ENCODE data around the gene SMOC2.
A peak's percentile ranks its signal among the peaks of the same experiment; 100 is the strongest.

The SMOC2 gene, protein sequence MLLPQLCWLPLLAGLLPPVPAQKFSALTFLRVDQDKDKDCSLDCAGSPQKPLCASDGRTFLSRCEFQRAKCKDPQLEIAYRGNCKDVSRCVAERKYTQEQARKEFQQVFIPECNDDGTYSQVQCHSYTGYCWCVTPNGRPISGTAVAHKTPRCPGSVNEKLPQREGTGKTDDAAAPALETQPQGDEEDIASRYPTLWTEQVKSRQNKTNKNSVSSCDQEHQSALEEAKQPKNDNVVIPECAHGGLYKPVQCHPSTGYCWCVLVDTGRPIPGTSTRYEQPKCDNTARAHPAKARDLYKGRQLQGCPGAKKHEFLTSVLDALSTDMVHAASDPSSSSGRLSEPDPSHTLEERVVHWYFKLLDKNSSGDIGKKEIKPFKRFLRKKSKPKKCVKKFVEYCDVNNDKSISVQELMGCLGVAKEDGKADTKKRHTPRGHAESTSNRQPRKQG

GRCh38 chr6:168440520-168441433, at the start of gene SMOC2:
TSS of gene SMOC2 (plus strand) at chr6:168441184. CDS start at chr6:168441371, 187 bp downstream.
- intact Hi-C loops (cut with DNase I): no loop called here
- DNase-seq: peak in 18 of 42 donors; percentile 14 to 63 (median 38)

DNA sequence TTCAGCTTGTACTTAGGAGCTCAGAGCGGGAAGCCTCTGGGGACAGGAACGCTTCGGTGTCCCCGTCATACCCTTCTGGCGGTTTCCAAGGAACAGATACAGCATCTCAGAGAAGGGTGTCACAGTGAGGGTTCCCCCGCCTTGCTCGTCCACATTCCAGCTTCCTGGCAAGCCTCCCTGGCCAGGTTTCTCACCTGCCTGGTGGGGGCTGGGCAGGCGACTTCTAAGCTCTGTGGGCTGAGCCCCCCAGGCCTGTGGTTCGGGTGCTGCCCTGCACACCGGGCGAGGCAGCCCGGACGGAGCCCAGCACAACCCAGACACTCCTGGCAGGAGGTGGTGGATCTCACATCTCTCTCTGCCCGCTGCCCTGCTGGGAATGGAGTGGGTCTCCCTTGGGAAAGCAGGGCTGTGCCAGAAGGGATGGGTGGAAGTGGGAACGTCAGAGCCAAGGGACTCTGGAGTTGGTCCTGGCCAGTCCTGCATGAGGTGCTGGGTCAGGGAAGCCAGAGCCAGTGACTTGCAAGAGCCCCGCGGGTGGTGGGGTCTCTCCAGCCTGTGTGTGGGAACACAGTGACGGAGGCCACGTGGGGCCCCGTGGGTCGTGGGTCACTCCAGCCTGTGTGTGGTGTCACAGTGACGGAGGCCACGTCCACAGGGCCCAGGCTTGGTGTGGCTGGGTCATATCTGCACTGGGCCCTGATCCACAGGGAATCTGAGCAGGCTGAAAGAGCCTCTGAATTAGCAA, 47.7 kb upstream of the SMOC2 start:
- no peak for DNase-seq
- intact Hi-C loops (cut with DNase I): no loop called here

DNA sequence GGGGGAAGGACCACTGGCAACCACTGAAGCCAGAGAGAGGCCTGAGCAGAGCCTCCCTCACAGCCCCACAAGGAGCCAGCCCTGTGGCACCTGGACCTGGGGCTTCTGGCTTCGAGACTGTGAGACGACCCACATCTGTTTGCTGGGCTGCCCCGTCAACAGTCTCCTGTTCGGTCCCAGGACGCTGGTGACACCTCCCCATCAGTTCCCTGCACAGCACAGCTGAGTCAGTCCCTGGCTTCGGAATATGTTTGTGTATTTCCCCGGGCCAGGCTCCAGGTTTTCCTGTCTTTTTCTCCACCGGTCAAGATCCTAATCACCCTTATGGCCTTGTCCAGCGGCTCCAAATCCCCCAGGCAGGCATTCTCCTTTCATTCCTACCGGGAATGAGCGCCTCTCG, 46.4 kb upstream of the SMOC2 start:
- intact Hi-C loops (cut with DNase I): no loop called here
- DNase-seq: no peak

DNA sequence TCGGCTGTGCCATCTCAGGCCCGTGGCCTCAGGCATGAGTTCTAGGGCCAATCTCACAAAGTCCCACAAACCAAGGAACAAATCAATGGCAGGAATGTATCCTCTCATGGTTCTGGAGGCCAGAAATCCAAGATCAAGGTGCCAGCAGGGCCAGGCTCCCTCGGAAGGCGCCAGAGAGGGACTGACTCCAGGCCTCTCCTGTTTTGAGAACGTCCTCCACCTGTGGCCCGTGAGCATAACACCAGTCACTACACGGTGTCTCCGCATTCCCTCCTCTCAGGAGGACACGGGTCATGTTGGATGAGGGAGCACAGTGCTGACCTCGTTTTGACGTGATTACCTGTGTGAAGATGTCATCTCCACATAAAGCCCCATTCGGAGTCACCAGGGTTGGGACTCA, 45.0 kb upstream of the SMOC2 start:
- no peak for DNase-seq
- intact Hi-C loops (cut with DNase I): no loop called here

- intact Hi-C loops (cut with DNase I): no loop called here
- no peak for DNase-seq
These were observed 44.4 kb upstream of the SMOC2 start for GRCh38 chr6:168396561-168396960.

- intact Hi-C loops (cut with DNase I): no loop called here
- no peak for DNase-seq
These were observed 44.0 kb upstream of the SMOC2 start for GRCh38 chr6:168397012-168397411.

- no peak for DNase-seq
- intact Hi-C loops (cut with DNase I): no loop called here
These were observed 40.9 kb upstream of the SMOC2 start for GRCh38 chr6:168400037-168400436.

DNA sequence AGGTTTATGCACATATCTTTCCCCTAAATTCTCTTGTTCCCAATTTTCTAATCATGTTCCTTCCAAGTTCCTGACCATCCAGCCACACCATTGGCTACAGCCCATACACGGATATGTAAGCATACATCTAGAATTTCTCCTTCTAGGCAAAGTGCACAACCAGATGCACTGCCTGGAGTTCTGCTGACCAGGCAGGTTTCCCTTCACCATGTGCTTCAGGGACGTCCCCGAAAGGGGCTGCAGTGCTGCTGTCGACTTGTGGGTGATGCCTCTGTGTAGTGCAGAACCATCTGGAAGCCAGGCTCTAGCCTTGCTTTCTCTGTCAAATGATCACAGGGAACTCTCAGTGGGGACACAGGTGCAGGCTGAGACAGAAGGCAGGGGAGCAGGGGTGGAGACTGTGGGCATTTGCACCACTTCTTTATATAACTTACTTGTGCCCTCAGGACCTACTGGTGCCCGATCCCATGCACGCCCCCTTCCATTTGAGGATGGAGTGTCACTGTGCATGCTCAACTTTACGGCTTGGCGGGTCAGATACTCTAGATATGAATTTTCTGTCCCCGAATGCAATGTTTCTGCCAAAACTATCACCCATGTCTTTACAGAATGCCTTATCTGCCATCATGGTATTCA, 37.5 kb upstream of the SMOC2 start:
- peak in 1 of 42 donors; percentile 21 for DNase-seq
- intact Hi-C loops (cut with DNase I): no loop called here

DNA sequence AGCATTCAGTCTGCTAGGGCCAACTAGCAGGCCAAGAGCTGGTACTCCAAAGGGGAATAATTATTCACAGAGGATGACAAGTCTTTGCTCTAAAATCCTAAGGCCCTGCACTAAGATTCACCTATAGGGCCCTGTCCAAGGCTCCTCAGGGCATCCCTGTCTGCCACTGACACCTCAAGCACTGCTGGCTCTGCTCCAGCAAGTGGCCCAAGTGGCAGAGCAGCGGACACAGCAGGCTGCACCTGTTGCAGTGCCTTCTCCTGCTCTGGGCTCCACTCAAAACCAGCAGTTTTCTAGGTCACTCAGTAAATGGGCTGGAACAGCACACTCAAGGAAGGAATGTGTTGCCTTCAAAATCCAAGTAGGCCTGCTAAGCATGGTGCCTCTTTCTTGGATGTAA, 36.4 kb upstream of the SMOC2 start:
- peak in 1 of 42 donors; percentile 13 for DNase-seq
- intact Hi-C loops (cut with DNase I): no loop called here

GRCh38 chr6:168407842-168408241, 33.1 kb upstream of the SMOC2 start:
- intact Hi-C loops (cut with DNase I): no loop called here
- peak in 2 of 42 donors; percentile 6 to 34 for DNase-seq

DNA sequence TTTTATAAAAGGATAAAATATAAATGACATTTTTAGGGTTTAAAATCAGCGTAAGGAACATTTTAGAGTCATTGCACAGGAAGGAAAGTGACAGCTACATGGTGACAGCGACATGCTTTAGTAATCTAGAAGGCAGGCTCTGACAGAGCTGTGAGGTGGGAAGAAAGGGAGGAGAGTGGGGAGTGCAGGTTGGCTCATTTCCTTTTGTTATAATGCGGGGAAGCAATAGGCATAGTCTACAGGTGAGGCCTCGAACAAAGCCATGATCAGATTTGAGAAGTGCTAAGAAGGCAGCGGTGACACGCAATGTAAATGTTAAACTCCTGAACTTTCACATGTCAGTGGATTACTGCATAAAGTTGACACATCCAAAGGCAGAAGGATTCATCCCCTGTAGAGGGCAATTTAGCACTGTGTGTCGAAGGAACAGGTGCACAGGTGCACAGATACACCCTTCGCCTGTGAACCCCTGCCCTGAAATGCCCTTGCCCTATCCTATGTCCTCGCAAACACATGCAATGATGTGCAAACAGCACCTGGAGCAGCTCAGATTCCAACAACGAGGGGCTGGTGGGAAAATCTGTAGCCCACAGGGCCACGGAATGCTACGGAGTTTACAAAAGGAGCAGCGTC, 32.4 kb upstream of the SMOC2 start:
- intact Hi-C loops (cut with DNase I): no loop called here
- peak in 22 of 42 donors; percentile 14 to 83 (median 44) for DNase-seq

DNA sequence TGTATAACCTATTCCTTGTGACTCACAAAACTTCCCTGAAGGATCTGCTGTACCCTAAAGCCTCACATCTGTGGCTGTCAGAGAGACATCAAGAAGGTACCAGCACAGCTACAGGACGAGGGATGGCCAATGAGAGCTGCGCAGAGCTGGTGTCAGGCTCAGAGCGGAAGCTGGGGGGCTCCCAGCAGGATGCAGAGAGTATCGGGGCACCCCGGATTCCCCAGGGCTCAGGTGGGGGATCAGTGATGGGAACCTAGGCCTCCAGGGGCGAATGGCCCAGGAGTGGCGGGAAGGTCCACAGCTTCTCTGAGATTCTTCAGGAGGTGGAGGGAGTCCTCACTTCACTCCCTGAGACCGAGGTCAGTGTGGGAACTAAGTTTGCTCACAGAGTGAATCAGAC, 30.9 kb upstream of the SMOC2 start:
- intact Hi-C loops (cut with DNase I): no loop called here
- peak in 3 of 42 donors; percentile 1 to 31 (median 20) for DNase-seq

GRCh38 chr6:168410554-168411011, 30.4 kb upstream of the SMOC2 start:
- peak in 3 of 42 donors; percentile 5 to 37 (median 33) for DNase-seq
- intact Hi-C loops (cut with DNase I): no loop called here

GRCh38 chr6:168411130-168411529, 29.9 kb upstream of the SMOC2 start:
- intact Hi-C loops (cut with DNase I): no loop called here
- DNase-seq: peak in 3 of 42 donors; percentile 6 to 38 (median 22)

DNA sequence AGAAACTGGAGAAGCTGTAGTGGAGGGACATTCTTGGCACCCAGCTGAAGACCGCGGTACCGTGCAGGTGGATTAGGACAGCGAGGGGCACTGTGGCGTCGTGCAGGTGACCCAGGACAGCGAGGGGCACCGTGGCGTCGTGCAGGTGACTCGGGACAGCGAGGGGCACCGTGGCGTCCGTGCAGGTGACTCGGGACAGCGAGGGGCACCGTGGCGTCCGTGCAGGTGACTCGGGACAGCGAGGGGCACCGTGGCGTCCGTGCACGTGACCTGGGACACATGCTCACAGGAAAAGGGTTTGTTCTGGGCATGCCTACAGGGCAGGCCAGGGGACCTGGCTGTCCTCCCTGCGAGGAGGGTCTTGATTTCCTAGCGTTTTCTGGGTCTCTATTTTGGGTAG, 29.2 kb upstream of the SMOC2 start:
- peak in 3 of 42 donors; percentile 3 to 22 (median 17) for DNase-seq
- intact Hi-C loops (cut with DNase I): no loop called here

DNA sequence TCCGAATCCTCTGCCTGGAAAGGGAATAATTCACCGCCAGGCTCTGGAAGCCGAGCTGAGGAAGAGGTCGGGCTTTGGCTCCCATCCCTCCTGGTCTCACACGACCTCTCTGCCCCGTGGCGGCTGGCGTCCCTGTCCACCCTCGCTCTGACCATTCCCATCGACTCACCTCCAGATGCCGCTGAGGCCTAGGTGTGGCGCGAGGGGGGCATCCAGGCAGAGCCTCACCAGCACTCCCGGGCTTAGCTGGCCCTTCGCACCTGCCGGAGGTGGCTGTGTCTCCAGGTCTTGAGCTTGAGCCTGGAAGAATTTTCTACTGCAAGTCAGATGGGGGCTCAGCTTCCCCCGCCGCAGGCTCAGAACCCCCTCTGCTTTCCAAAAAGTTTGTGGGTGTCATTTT, 28.5 kb upstream of the SMOC2 start:
- peak in 7 of 42 donors; percentile 10 to 47 (median 20) for DNase-seq
- intact Hi-C loops (cut with DNase I): no loop called here

GRCh38 chr6:168413018-168413720, 27.8 kb upstream of the SMOC2 start:
- DNase-seq: peak in 3 of 42 donors; percentile 2 to 30 (median 17)
- intact Hi-C loops (cut with DNase I): no loop called here
